Measurements from ENCODE around the gene POLQ.

Gene POLQ

GRCh38 chr3:121531269-121531668 lies 14.5 kb downstream of the POLQ start:
- no peaks in the 10 kb centered on the region for H3K9me3 Mint-ChIP-seq
- no peak overlapping the region for H3K4me3 Mint-ChIP-seq
- no peaks in the 10 kb centered on the region for H3K27me3 Mint-ChIP-seq
- ATAC-seq: peak; percentile 68
- H3K27ac Mint-ChIP-seq: peak overlapping the region; percentile 62
- H3K4me1 Mint-ChIP-seq: peaks cover 8% of the 10 kb centered on the region
- peaks cover 5% of the 10 kb centered on the region for H3K36me3 Mint-ChIP-seq

DNA sequence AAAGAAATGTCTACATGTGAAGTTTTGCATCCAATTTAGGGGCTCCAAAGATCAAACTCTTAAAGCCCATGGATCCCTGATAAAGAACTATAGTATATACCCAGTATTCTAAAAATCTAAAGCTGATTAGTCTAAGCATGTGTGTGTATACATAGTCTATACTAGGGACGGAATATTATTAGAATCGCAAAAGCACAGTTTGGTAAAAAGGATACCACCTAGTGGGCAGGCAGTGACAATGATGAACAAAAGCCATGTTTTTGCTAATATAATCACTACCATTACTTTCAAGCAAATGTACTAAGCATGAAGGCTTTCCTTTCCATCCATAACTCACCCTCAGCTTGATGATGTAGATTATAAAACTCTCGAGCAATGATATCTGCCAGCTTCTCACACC lies 16.5 kb downstream of the POLQ start:
- peaks cover 8% of the 10 kb centered on the region for H3K4me1 Mint-ChIP-seq
- H3K9me3 Mint-ChIP-seq: no peaks in the 10 kb centered on the region
- no peaks in the 10 kb centered on the region for H3K27me3 Mint-ChIP-seq
- peaks cover 4% of the 10 kb centered on the region for H3K36me3 Mint-ChIP-seq
- ATAC-seq: no peak
- H3K27ac Mint-ChIP-seq: no peak overlapping the region
- no peak overlapping the region for H3K4me3 Mint-ChIP-seq

GRCh38 chr3:121520510-121520909 lies 25.3 kb downstream of the POLQ start:
- Mint-ChIP-seq H3K4me3 (no peak overlapping the region), H3K27ac (no peak overlapping the region), H3K27me3 (no peaks in the 10 kb centered on the region), H3K36me3 (peaks cover 26% of the 10 kb centered on the region), H3K4me1 (no peaks in the 10 kb centered on the region), H3K9me3 (peaks cover 5% of the 10 kb centered on the region)
- no peak for ATAC-seq

- H3K27ac Mint-ChIP-seq: no peak overlapping the region
- H3K27me3 Mint-ChIP-seq: no peaks in the 10 kb centered on the region
- peaks cover 8% of the 10 kb centered on the region for H3K9me3 Mint-ChIP-seq
- H3K4me1 Mint-ChIP-seq: no peaks in the 10 kb centered on the region
- ATAC-seq: no peak
- H3K4me3 Mint-ChIP-seq: no peak overlapping the region
- peaks cover 21% of the 10 kb centered on the region for H3K36me3 Mint-ChIP-seq
These were observed 27.7 kb downstream of the POLQ start for GRCh38 chr3:121517953-121518655.

DNA sequence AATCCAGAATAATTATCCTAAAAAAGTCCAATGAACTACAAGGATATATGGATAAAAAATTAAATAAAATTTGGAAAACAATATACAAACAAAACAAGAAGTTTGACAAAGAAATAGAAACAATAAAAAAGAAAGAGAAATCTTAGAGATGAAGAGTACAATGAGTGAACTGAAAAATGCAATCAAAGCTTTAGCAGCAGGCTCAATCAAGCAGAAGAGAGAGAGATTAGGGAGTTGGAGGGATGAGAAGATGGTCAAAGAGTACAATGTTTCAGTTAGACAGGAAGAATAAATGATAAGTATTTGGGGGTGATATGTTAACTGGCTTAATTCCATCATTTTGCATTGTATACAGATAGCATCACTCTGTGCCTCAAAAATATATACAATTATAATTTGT lies 29.9 kb downstream of the POLQ start:
- Mint-ChIP-seq H3K27ac (no peak overlapping the region), H3K9me3 (peaks cover 11% of the 10 kb centered on the region), H3K36me3 (peaks cover 30% of the 10 kb centered on the region), H3K27me3 (no peaks in the 10 kb centered on the region), H3K4me1 (no peaks in the 10 kb centered on the region), H3K4me3 (no peak overlapping the region)
- no peak for ATAC-seq

- ATAC-seq: no peak
- Mint-ChIP-seq H3K27me3 (no peaks in the 10 kb centered on the region), H3K9me3 (peaks cover 11% of the 10 kb centered on the region), H3K4me1 (no peaks in the 10 kb centered on the region), H3K27ac (no peak overlapping the region), H3K36me3 (peaks cover 30% of the 10 kb centered on the region), H3K4me3 (no peak overlapping the region)
These were observed 30.5 kb downstream of the POLQ start for GRCh38 chr3:121515313-121515712.

- ATAC-seq: no peak
These were observed 31.3 kb downstream of the POLQ start for GRCh38 chr3:121514496-121514895.

DNA sequence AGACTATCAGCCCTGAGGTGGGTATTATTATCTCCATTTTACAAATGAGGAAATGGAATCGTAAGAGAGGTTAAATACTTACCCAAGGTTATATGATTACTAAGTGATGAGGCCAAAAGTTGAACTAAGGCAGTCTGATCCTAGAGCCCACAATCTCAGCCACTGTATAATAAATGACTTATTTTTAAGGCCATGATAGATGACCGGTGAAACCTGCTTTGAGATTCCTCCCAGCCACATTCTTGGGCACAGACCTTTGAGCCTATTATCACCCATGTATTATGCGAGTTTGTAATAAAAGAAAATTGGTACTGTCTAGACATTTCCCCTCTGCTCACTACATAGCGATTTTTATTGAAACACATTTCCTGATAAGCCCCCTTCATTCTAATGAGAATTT lies 37.4 kb downstream of the POLQ start:
- H3K27ac Mint-ChIP-seq: no peak overlapping the region
- no peak overlapping the region for H3K4me3 Mint-ChIP-seq
- peaks cover 8% of the 10 kb centered on the region for H3K36me3 Mint-ChIP-seq
- no peaks in the 10 kb centered on the region for H3K27me3 Mint-ChIP-seq
- no peak for ATAC-seq
- H3K4me1 Mint-ChIP-seq: no peaks in the 10 kb centered on the region
- H3K9me3 Mint-ChIP-seq: peaks cover 3% of the 10 kb centered on the region

More at GRCh38 chr3:121514496-121514895, 31.3 kb downstream of the POLQ start:
- Mint-ChIP-seq H3K9me3 (peaks cover 11% of the 10 kb centered on the region), H3K36me3 (peaks cover 30% of the 10 kb centered on the region), H3K27me3 (no peaks in the 10 kb centered on the region), H3K4me3 (no peak overlapping the region), H3K27ac (no peak overlapping the region), H3K4me1 (no peaks in the 10 kb centered on the region)

DNA sequence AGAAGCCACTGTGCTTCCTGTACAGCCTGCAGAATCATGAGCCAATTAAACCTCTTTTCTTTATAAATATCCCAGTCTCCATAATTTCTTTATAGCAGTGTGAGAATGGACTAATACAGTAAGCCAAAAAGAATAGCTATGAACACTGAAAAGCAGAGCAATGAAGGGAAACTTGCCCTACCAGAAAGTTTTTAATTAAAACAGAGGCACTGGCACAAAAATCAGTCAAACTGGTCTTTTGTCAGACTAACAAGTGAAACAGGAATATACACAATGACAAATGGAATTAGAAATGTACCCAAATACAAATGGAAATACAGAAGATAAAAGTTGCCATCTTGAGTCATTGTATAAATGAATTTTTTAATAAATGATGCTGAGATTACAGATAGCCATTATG lies 40.5 kb downstream of the POLQ start:
- H3K27me3 Mint-ChIP-seq: no peaks in the 10 kb centered on the region
- H3K27ac Mint-ChIP-seq: no peak overlapping the region
- H3K4me1 Mint-ChIP-seq: no peaks in the 10 kb centered on the region
- no peak overlapping the region for H3K4me3 Mint-ChIP-seq
- H3K9me3 Mint-ChIP-seq: no peaks in the 10 kb centered on the region
- no peaks in the 10 kb centered on the region for H3K36me3 Mint-ChIP-seq
- no peak for ATAC-seq

GRCh38 chr3:121504618-121505017 lies 41.2 kb downstream of the POLQ start:
- no peaks in the 10 kb centered on the region for H3K9me3 Mint-ChIP-seq
- H3K36me3 Mint-ChIP-seq: no peaks in the 10 kb centered on the region
- no peaks in the 10 kb centered on the region for H3K27me3 Mint-ChIP-seq
- no peaks in the 10 kb centered on the region for H3K4me1 Mint-ChIP-seq
- H3K27ac Mint-ChIP-seq: no peak overlapping the region
- ATAC-seq: no peak
- H3K4me3 Mint-ChIP-seq: no peak overlapping the region

DNA sequence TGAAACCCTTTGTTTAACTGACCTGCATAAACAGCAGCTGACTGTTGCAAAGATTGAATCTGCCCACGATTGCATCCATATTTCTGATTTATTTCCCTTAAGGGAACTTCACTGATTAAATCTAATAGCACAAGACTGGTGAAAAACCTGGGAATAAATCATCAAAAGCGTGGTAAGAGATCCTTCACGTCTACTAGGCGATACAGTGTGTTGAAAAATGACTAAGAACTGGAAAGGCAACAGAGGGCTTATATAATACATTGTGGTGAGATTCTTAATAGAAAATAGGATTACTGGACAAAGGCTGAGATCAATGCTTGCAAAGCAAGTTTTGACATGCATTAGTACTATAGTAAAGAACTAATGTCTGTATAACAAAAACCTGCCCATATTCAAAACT lies 49.0 kb downstream of the POLQ start:
- no peak for ATAC-seq
- no peaks in the 10 kb centered on the region for H3K4me1 Mint-ChIP-seq
- no peaks in the 10 kb centered on the region for H3K27me3 Mint-ChIP-seq
- H3K4me3 Mint-ChIP-seq: no peak overlapping the region
- no peak overlapping the region for H3K27ac Mint-ChIP-seq
- H3K9me3 Mint-ChIP-seq: no peaks in the 10 kb centered on the region
- no peaks in the 10 kb centered on the region for H3K36me3 Mint-ChIP-seq

GRCh38 chr3:121493431-121493830 lies 52.4 kb downstream of the POLQ start:
- no peaks in the 10 kb centered on the region for H3K9me3 Mint-ChIP-seq
- no peak for ATAC-seq
- no peaks in the 10 kb centered on the region for H3K36me3 Mint-ChIP-seq

GRCh38 chr3:121491683-121492320 lies 54.0 kb downstream of the POLQ start:
- no peak overlapping the region for H3K4me3 Mint-ChIP-seq

More at GRCh38 chr3:121493431-121493830, 52.4 kb downstream of the POLQ start:
- H3K4me3 Mint-ChIP-seq: no peak overlapping the region
- H3K27me3 Mint-ChIP-seq: no peaks in the 10 kb centered on the region
- no peaks in the 10 kb centered on the region for H3K4me1 Mint-ChIP-seq
- H3K27ac Mint-ChIP-seq: no peak overlapping the region

DNA sequence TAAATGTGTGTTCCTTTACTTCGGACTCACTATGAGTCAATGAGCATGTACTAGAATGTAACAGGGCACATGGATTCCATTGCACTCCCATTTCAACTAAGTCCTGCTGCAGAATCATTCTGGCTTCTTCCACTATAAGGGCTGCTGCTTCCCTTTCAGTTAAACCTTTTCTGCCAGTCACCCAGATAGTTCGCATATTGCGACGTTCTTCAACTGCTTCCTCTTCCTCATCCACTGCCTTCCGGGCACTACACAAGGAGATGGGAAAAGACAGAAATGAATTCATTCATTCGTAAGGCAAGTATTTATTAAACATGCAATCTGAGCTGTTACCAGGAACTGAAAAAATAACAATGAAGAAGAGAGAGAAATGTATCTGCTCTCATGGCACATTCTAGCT lies 55.6 kb downstream of the POLQ start:
- no peak overlapping the region for H3K4me3 Mint-ChIP-seq
- no peaks in the 10 kb centered on the region for H3K36me3 Mint-ChIP-seq
- H3K27me3 Mint-ChIP-seq: no peaks in the 10 kb centered on the region
- no peak for ATAC-seq
- no peak overlapping the region for H3K27ac Mint-ChIP-seq
- no peaks in the 10 kb centered on the region for H3K9me3 Mint-ChIP-seq
- H3K4me1 Mint-ChIP-seq: no peaks in the 10 kb centered on the region

More at GRCh38 chr3:121491683-121492320, 54.0 kb downstream of the POLQ start:
- Mint-ChIP-seq H3K27ac (no peak overlapping the region), H3K9me3 (no peaks in the 10 kb centered on the region), H3K4me1 (no peaks in the 10 kb centered on the region), H3K36me3 (no peaks in the 10 kb centered on the region), H3K27me3 (no peaks in the 10 kb centered on the region)
- no peak for ATAC-seq

DNA sequence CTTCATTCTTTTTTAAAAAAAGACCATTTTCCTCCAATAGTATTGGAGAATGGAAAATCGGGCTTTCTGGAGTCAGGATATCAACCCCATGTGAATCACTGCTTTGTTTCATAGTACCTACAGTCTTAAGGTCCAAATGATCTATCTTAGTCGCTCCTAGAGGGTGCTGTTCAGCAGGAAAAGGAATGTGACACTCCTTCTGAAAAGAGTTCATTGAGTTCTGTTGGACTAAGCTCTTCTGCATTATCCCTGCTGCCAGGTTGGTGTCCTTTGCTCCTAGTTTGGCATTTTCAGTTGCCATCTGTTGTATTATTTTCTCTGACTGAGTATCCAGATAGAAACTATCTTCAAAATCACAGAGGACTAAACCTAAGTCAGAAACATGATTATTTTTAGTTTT lies 57.2 kb downstream of the POLQ start:
- Mint-ChIP-seq H3K27me3 (no peaks in the 10 kb centered on the region), H3K9me3 (no peaks in the 10 kb centered on the region), H3K4me3 (no peak overlapping the region), H3K27ac (no peak overlapping the region), H3K36me3 (no peaks in the 10 kb centered on the region), H3K4me1 (no peaks in the 10 kb centered on the region)
- ATAC-seq: no peak

GRCh38 chr3:121483290-121483689 lies 62.5 kb downstream of the POLQ start:
- no peaks in the 10 kb centered on the region for H3K36me3 Mint-ChIP-seq
- no peaks in the 10 kb centered on the region for H3K27me3 Mint-ChIP-seq
- no peaks in the 10 kb centered on the region for H3K4me1 Mint-ChIP-seq
- no peak overlapping the region for H3K27ac Mint-ChIP-seq
- no peak overlapping the region for H3K4me3 Mint-ChIP-seq
- no peaks in the 10 kb centered on the region for H3K9me3 Mint-ChIP-seq
- ATAC-seq: no peak
